IPS-15b (cell line): ENCODE results near the gene CADM4.
"Not testable (repeated sequence)": the region's sequence is repeated elsewhere in the genome, so short reads cannot be mapped to it uniquely, and the experiment has no call there.

Experiments used
- H3K27me3 ChIP-seq: one replicate; pipeline ENCODE4 v1.6.1; 2013; ENCODE audit warnings: low read length; ENCODE audit not compliant: control insufficient read depth, insufficient read depth
- H3K36me3 ChIP-seq: one replicate; pipeline ENCODE4 v1.6.1; 2013; ENCODE audit warnings: low read length; ENCODE audit not compliant: control insufficient read depth, insufficient read depth
- H3K4me1 ChIP-seq: one replicate; pipeline ENCODE4 v1.6.1; 2013; ENCODE audit warnings: mild to moderate bottlenecking, low read length; ENCODE audit not compliant: control insufficient read depth, insufficient read depth
- H3K4me3 ChIP-seq: one replicate; pipeline ENCODE4 v1.5.1; 2013; ENCODE audit warnings: low read depth, low read length
- H3K9ac ChIP-seq: one replicate; pipeline ENCODE4 v1.6.1; 2013; ENCODE audit warnings: low read depth, mild to moderate bottlenecking, low read length
- H3K9me3 ChIP-seq: one replicate; pipeline ENCODE4 v1.6.1; 2013; ENCODE audit warnings: mild to moderate bottlenecking, low read length; ENCODE audit not compliant: control insufficient read depth, insufficient read depth

Gene CADM4

DNA sequence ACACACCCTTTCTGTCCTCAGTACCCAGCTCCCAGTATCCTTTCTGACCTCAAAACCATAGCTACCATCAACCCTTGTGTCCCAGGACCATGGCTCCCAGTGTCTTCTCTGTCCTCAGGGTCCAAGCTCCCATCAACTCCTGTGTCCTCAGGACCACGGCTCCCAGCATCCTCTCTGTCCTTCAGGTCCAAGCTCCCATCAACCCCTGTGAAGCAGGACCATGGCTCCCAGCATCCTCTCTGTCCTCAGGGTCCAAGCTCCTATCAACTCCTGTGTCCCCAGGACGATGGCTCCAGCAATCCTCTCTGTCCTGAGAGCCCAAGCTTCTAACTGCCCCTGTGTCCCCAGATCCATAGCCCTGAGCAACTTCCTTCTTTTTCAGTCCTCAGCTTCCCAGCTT is 1.7 kb upstream of the CADM4 start:
- Histone ChIP-seq H3K27me3 (peaks cover 58% of the 10 kb centered on the region), H3K9ac (no peak overlapping the region), H3K36me3 (no peaks in the 10 kb centered on the region), H3K4me1 (no peaks in the 10 kb centered on the region), H3K9me3 (no peaks in the 10 kb centered on the region), H3K4me3 (no peak overlapping the region)

- Histone ChIP-seq H3K4me1 (peaks cover 2% of the 10 kb centered on the region), H3K9ac (no peak overlapping the region), H3K27me3 (peaks cover 62% of the 10 kb centered on the region), H3K36me3 (no peaks in the 10 kb centered on the region), H3K9me3 (no peaks in the 10 kb centered on the region), H3K4me3 (peak overlapping the region; percentile 70)
These were observed 741 bp upstream of the CADM4 start for GRCh38 chr19:43640424-43640757.

- Histone ChIP-seq H3K27me3 (peaks cover 69% of the 10 kb centered on the region), H3K4me3 (peak overlapping the region; percentile 50), H3K4me1 (peaks cover 7% of the 10 kb centered on the region), H3K9me3 (no peaks in the 10 kb centered on the region), H3K36me3 (no peaks in the 10 kb centered on the region), H3K9ac (no peak overlapping the region)
These were observed 593 bp downstream of the CADM4 start for GRCh38 chr19:43638995-43639518.

DNA sequence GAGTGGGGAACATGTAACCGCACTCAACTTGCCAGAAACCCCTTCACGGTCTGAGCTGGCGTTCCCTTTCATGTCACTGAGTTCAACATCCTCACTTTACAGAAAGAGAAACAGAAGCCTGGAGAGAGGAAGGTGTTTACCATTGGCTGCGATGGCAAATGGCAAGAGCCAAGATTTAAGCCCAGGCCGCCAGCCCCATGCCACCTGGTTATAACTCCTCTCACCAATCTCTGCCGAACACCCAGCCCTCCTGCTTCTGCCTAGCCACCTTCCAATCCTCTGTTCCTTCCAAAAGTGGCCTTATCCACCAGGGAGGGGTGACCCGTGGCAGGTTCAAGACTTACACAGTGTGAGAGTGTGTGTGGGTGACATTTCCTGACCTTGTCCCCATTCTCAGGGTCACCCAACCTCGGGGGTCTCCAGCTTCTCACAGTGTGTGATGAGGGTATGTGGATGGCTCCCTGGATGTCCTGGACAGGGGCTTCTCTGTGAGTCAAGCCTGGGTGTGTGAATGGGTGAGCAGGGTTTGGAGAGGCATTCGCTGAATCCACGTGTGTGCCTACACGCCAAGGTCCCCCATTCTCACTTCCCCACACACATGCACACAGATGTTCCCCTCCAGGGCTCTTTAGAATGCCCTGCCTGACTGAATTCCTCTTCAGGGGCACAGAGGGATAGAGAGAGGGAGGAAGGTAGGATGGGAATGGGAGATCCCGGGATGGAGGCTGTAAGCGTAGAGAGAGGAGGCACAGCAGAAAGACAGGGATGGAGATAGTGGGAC is 1.2 kb downstream of the CADM4 start:
- no peaks in the 10 kb centered on the region for H3K9me3 ChIP-seq
- no peak overlapping the region for H3K9ac ChIP-seq
- H3K36me3 ChIP-seq, result no peaks in the 10 kb centered on the region
- H3K27me3 ChIP-seq, result peaks cover 75% of the 10 kb centered on the region
- H3K4me1 ChIP-seq, result peaks cover 10% of the 10 kb centered on the region
- peak overlapping the region; percentile 50 for H3K4me3 ChIP-seq

GRCh38 chr19:43636121-43636683 is 3.4 kb downstream of the CADM4 start:
- H3K36me3 ChIP-seq, result no peaks in the 10 kb centered on the region
- H3K9me3 ChIP-seq, result no peaks in the 10 kb centered on the region
- H3K9ac ChIP-seq, result no peak overlapping the region
- peaks cover 77% of the 10 kb centered on the region for H3K27me3 ChIP-seq
- peak overlapping the region; percentile 43 for H3K4me3 ChIP-seq
- H3K4me1 ChIP-seq, result peaks cover 10% of the 10 kb centered on the region

DNA sequence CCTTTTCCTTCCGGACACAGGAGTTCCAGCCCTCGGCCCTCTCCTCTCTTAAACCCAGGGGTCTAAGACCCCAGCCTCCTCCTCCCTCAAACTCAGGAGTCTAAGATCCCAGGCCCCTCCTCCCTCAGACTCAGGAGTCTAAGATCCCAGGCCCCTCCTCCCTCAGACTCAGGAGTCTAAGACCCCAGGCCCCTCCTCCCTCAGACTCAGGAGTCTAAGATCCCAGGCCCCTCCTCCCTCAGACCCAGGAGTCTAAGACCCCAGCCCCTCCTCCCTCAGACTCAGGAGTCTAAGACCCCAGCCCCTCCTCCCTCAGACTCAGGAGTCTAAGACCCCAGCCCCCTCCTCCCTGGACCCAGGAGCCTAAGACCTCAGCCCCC is 4.1 kb downstream of the CADM4 start:
- not testable (repeated sequence) for H3K9me3 ChIP-seq, H3K36me3 ChIP-seq, H3K4me1 ChIP-seq, H3K9ac ChIP-seq
- H3K4me3 ChIP-seq, result peak overlapping the region; percentile 66
- peaks cover 70% of the 10 kb centered on the region for H3K27me3 ChIP-seq

DNA sequence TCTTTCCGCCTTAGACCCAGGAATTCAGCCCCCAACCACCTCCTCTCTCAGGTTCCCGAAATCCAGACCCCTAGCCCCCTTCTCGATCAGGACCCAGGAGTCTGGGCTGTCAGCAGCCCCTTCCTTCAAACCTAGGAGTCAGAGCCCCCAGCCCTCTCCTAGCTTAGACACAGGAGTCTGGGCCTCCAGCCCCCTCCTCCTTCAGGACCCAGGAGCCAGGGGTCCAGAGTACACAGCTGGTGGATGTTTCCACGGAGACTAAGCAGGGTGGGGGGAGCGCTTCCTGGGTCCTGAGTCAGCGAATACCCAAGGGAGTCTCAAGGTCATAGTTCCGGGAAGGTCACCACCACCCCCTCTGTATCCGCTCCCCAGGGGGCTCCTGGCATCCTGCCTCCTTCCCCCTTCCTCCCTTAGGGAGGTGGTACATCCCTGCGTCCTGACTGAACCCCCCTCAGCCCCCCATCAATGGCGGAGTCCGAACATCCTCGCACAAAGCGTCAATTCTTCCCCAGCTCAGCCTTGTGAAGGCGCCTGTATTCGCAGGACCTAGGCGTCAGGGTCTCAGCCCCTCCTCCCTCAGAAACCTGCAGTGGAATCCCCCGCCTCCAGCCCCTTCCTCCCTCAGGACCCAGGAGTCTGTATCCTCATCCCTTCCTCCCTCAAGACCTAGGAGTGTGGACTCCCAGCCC is 4.6 kb downstream of the CADM4 start:
- H3K27me3 ChIP-seq, result peaks cover 65% of the 10 kb centered on the region
- peak overlapping the region; percentile 66 for H3K4me3 ChIP-seq
- no peaks in the 10 kb centered on the region for H3K36me3 ChIP-seq
- H3K9me3 ChIP-seq, result no peaks in the 10 kb centered on the region
- peaks cover 10% of the 10 kb centered on the region for H3K4me1 ChIP-seq
- H3K9ac ChIP-seq, result peak overlapping the region; percentile 8

- H3K4me3 ChIP-seq, result peak overlapping the region; percentile 66
- peaks cover 65% of the 10 kb centered on the region for H3K27me3 ChIP-seq
- peak overlapping the region; percentile 8 for H3K9ac ChIP-seq
- H3K4me1 ChIP-seq, result peaks cover 10% of the 10 kb centered on the region
- H3K36me3 ChIP-seq, result no peaks in the 10 kb centered on the region
- no peaks in the 10 kb centered on the region for H3K9me3 ChIP-seq
These were observed 5.2 kb downstream of the CADM4 start for GRCh38 chr19:43634506-43634871.

DNA sequence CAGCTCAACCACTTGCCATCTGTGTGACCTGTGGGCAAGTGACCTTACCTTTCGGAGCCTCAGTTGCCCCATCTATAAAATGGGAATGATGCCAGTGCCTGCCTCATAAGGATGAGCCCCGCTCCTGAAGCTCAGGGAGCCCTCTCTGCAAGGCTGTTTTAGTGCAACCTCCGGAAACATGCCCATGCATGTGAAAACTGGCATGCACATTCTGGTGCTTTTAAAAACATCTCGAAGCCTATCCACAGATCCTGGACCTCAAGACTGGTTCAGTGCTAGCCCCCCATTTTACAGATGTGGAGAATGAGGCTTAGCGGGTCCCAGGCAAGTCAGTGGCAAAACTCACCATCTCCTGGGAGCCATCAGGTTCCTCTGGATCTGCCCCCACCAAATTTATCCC is 5.6 kb downstream of the CADM4 start:
- Histone ChIP-seq H3K4me1 (peaks cover 10% of the 10 kb centered on the region), H3K4me3 (peak overlapping the region; percentile 16)

GRCh38 chr19:43633520-43633919 is 6.1 kb downstream of the CADM4 start:
- Histone ChIP-seq H3K9me3 (no peaks in the 10 kb centered on the region), H3K27me3 (peaks cover 64% of the 10 kb centered on the region), H3K36me3 (no peaks in the 10 kb centered on the region), H3K4me1 (peaks cover 10% of the 10 kb centered on the region), H3K9ac (no peak overlapping the region), H3K4me3 (no peak overlapping the region)

More for the DNA sequence above, 5.6 kb downstream of the CADM4 start:
- H3K36me3 ChIP-seq, result no peaks in the 10 kb centered on the region
- no peaks in the 10 kb centered on the region for H3K9me3 ChIP-seq
- H3K27me3 ChIP-seq, result peaks cover 64% of the 10 kb centered on the region
- H3K9ac ChIP-seq, result no peak overlapping the region

DNA sequence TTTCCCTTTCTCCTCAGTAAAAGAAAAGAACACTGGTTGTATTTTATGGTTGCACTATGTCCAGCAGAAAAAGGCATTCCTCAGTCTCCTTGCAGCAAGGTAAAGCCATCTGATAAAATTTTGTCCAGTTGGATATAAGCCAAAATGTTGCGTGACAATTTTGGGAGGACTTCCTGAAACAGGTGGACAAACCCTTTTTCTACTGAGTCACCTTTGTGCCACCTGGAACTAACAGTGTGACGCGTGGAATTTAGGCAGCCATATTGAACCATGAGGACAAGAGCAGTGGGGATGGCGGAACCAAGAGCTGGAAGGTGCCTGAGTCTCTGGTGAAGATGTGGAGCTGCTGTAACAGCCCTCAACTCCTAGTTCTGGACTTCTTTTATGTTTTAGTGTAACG is 8.2 kb downstream of the CADM4 start:
- Histone ChIP-seq H3K9ac (no peak overlapping the region), H3K36me3 (no peaks in the 10 kb centered on the region), H3K4me3 (no peak overlapping the region), H3K9me3 (no peaks in the 10 kb centered on the region), H3K4me1 (peaks cover 10% of the 10 kb centered on the region), H3K27me3 (peaks cover 62% of the 10 kb centered on the region)
